SU-DHL-6 (cell line): ENCODE data around the gene UBE2D1.

ENCODE experiments used
- H2AFZ ChIP-seq: fragments of 200-600 bp; sonication (generic); 2 replicates; pipeline ENCODE4 v1.6.1; 2014; ENCODE audit warnings: low read depth, mild to moderate bottlenecking, moderate library complexity, mixed read lengths, antibody characterized with exemption, low read length; ENCODE audit not compliant: severe bottlenecking
- H3F3A ChIP-seq: fragments of 200-600 bp; shearing (Covaris generic); 2 replicates; pipeline ENCODE4 v1.6.0; 2016; ENCODE audit warnings: antibody characterized with exemption, mild to moderate bottlenecking; ENCODE audit not compliant: insufficient read depth
- H3K27ac ChIP-seq: fragments of 200-600 bp; sonication (generic); 2 replicates; pipeline ENCODE4 v1.5.1; 2016; ENCODE audit warnings: low read depth, mild to moderate bottlenecking, low read length, moderate library complexity, mixed read lengths
- H3K27me3 ChIP-seq: fragments of 200-600 bp; sonication (generic), shearing (Covaris generic); 2 replicates; pipeline ENCODE4 v1.6.0; 2014; ENCODE audit warnings: mild to moderate bottlenecking, low read length
- H3K36me3 ChIP-seq: fragments of 200-600 bp; sonication (generic); 2 replicates; pipeline ENCODE4 v1.6.1; 2014; ENCODE audit warnings: mild to moderate bottlenecking, low read length, mixed read lengths
- H3K4me2 ChIP-seq: fragments of 300-600, 200-600 bp; shearing (Covaris generic), sonication (generic); 2 replicates; pipeline ENCODE4 v1.6.0; 2014; ENCODE audit warnings: low read length, low read depth, mild to moderate bottlenecking; ENCODE audit not compliant: poor library complexity, severe bottlenecking
- H3K4me3 ChIP-seq: fragments of 200-600 bp; sonication (generic); 2 replicates; pipeline ENCODE4 v1.5.1; 2014; ENCODE audit warnings: antibody characterized with exemption, low read length, mild to moderate bottlenecking, mixed read lengths; ENCODE audit not compliant: insufficient read depth, poor library complexity, severe bottlenecking
- H3K79me2 ChIP-seq: fragments of 200-600 bp; sonication (generic); 2 replicates; pipeline ENCODE4 v1.6.1; 2014; ENCODE audit warnings: mild to moderate bottlenecking, low read length, moderate library complexity; ENCODE audit not compliant: insufficient read depth
- H3K9ac ChIP-seq: fragments of 200-600 bp; sonication (generic); 2 replicates; pipeline ENCODE4 v1.7.0; 2014; ENCODE audit warnings: mild to moderate bottlenecking, low read length
- H3K9me2 ChIP-seq: fragments of 200-600 bp; sonication (generic); replicated peaks from 2 replicates; pipeline ENCODE4 v1.6.1; 2014; ENCODE audit warnings: low read length; ENCODE audit not compliant: insufficient read depth
- H3K9me3 ChIP-seq: fragments of 200-600 bp; sonication (generic); 2 replicates; pipeline ENCODE4 v1.6.1; 2014; ENCODE audit warnings: low read length, mixed read lengths; ENCODE audit not compliant: insufficient read depth
- H4K20me1 ChIP-seq: fragments of 200-600 bp; sonication (generic); 2 replicates; pipeline ENCODE4 v1.6.1; 2014; ENCODE audit warnings: low read depth, mild to moderate bottlenecking, antibody characterized with exemption, low read length, moderate library complexity, mixed read lengths
- CTCF ChIP-seq: fragments of 200-600 bp; sonication (generic); IDR thresholded peaks from one replicate; pipeline ENCODE4 v1.5.1; 2017; ENCODE audit warnings: antibody characterized with exemption, mild to moderate bottlenecking, low read length, moderate library complexity; ENCODE audit not compliant: insufficient read depth, poor library complexity, severe bottlenecking
- EZH2phosphoT487 ChIP-seq: fragments of 200-600 bp; sonication (generic), shearing (Covaris generic); conservative IDR thresholded peaks from 2 replicates; pipeline ENCODE4 v1.6.1; 2018; ENCODE audit warnings: mild to moderate bottlenecking, antibody characterized with exemption, low read length, moderate library complexity, mixed read lengths

Gene UBE2D1

GRCh38 chr10:58399410-58399809 lies 64.6 kb downstream of the UBE2D1 start:
- Histone ChIP-seq H3K4me3 (no peak overlapping the region), H3K79me2 (no peaks in the 10 kb centered on the region), H2AFZ (no peak overlapping the region), H3F3A (no peaks in the 10 kb centered on the region), H3K9ac (no peak overlapping the region), H3K36me3 (peaks cover 27% of the 10 kb centered on the region), H4K20me1 (0 out of 2 replicates have a peak, but pooled peaks cover 3% of the 10 kb centered on the region), H3K27me3 (no peaks in the 10 kb centered on the region), H3K9me2 (no peaks in the 10 kb centered on the region), H3K9me3 (no peaks in the 10 kb centered on the region), H3K27ac (no peak overlapping the region), H3K4me2 (no peak overlapping the region)
- TF ChIP-seq EZH2phosphoT487 (no peak), CTCF (no peak)

- Histone ChIP-seq H3K4me2 (no peak overlapping the region), H4K20me1 (no peaks in the 10 kb centered on the region), H3K4me3 (no peak overlapping the region), H3K36me3 (peaks cover 15% of the 10 kb centered on the region), H3F3A (no peaks in the 10 kb centered on the region), H3K9ac (no peak overlapping the region), H3K27ac (no peak overlapping the region), H2AFZ (no peak overlapping the region), H3K27me3 (no peaks in the 10 kb centered on the region), H3K79me2 (no peaks in the 10 kb centered on the region), H3K9me2 (no peaks in the 10 kb centered on the region), H3K9me3 (no peaks in the 10 kb centered on the region)
- TF ChIP-seq EZH2phosphoT487 (no peak), CTCF (no peak)
These were observed 65.8 kb downstream of the UBE2D1 start for GRCh38 chr10:58400609-58401008.

- TF ChIP-seq CTCF (no peak), EZH2phosphoT487 (no peak)
- no peaks in the 10 kb centered on the region for H3K79me2 ChIP-seq
- H3K27ac ChIP-seq = no peak overlapping the region
- no peaks in the 10 kb centered on the region for H3K27me3 ChIP-seq
- H3K4me2 ChIP-seq = no peak overlapping the region
- H3F3A ChIP-seq = no peaks in the 10 kb centered on the region
- 0 out of 2 replicates have a peak, but pooled peaks cover under 1% of the 10 kb centered on the region for H3K36me3 ChIP-seq
- H3K9ac ChIP-seq = no peak overlapping the region
- H3K9me3 ChIP-seq = no peaks in the 10 kb centered on the region
- no peak overlapping the region for H2AFZ ChIP-seq
- H4K20me1 ChIP-seq = no peaks in the 10 kb centered on the region
- no peak overlapping the region for H3K4me3 ChIP-seq
- no peaks in the 10 kb centered on the region for H3K9me2 ChIP-seq
These were observed 69.2 kb downstream of the UBE2D1 start for GRCh38 chr10:58404001-58404400.
